Neural crest cell (in vitro differentiated cells): Measurements from ENCODE around the gene TUBGCP5. TPM values are rescaled to one million over a fixed set of nuclear protein-coding genes. Genes with fewer than 3 reads are reported as not detected.

Experiments
- DNase-seq: peaks from one replicate; pipeline ENCODE4 v3.0.0; 2021; ENCODE audit warnings: low read depth, mixed read lengths, low spot score
- H3K27ac Mint-ChIP-seq: one replicate; pipeline ENCODE4 v1.8.0; 2021; ENCODE audit warnings: mild to moderate bottlenecking, mixed read lengths; ENCODE audit not compliant: unreplicated experiment
- H3K27me3 Mint-ChIP-seq: 2 replicates; pipeline ENCODE4 v1.8.0; 2021; ENCODE audit warnings: low read depth, mild to moderate bottlenecking, mixed read lengths
- H3K36me3 Mint-ChIP-seq: 2 replicates; pipeline ENCODE4 v1.8.0; 2021; ENCODE audit warnings: low read depth, mild to moderate bottlenecking, mixed read lengths
- H3K4me1 Mint-ChIP-seq: 2 replicates; pipeline ENCODE4 v1.8.0; 2021; ENCODE audit warnings: mixed read lengths
- H3K4me3 Mint-ChIP-seq: one replicate; pipeline ENCODE4 v1.8.0; 2021; ENCODE audit warnings: mild to moderate bottlenecking, mixed read lengths
- H3K9me3 Mint-ChIP-seq: 2 replicates; pipeline ENCODE4 v1.8.0; 2021; ENCODE audit warnings: mixed read lengths
- total RNA-seq: library from RNA; stranded (reverse); gene quantifications from 2 replicates; pipeline ENCODE4 v1.2.1, GENCODE V29; 2021
- TF ChIP-seq, protein P1 (sequence below): fragments of 200-600 bp; sonication (generic); conservative IDR thresholded peaks from 2 replicates; pipeline ENCODE4 v1.5.0; 2021; ENCODE audit warnings: antibody characterized with exemption, mild to moderate bottlenecking

Gene TUBGCP5
- total RNA-seq, 1 donor from 2014 or later: 28.2 TPM

GRCh38 chr15:23039917-23040281 lies 530 bp upstream of the TUBGCP5 start:
- Mint-ChIP-seq H3K36me3 (peaks cover 7% of the 10 kb centered on the region), H3K27ac (peak overlapping the region; percentile 78), H3K27me3 (no peaks in the 10 kb centered on the region), H3K4me1 (peaks cover 21% of the 10 kb centered on the region), H3K9me3 (no peaks in the 10 kb centered on the region), H3K4me3 (peak overlapping the region; percentile 95)
- TF ChIP-seq, protein P1, sequence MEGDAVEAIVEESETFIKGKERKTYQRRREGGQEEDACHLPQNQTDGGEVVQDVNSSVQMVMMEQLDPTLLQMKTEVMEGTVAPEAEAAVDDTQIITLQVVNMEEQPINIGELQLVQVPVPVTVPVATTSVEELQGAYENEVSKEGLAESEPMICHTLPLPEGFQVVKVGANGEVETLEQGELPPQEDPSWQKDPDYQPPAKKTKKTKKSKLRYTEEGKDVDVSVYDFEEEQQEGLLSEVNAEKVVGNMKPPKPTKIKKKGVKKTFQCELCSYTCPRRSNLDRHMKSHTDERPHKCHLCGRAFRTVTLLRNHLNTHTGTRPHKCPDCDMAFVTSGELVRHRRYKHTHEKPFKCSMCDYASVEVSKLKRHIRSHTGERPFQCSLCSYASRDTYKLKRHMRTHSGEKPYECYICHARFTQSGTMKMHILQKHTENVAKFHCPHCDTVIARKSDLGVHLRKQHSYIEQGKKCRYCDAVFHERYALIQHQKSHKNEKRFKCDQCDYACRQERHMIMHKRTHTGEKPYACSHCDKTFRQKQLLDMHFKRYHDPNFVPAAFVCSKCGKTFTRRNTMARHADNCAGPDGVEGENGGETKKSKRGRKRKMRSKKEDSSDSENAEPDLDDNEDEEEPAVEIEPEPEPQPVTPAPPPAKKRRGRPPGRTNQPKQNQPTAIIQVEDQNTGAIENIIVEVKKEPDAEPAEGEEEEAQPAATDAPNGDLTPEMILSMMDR: no peak
- DNase-seq: no peak

- TF ChIP-seq, protein P1: no peak
- no peaks in the 10 kb centered on the region for H3K27me3 Mint-ChIP-seq
- no peak for DNase-seq
Measured at GRCh38 chr15:23038726-23039142, 635 bp downstream of the TUBGCP5 start.

GRCh38 chr15:23035964-23036566 lies 3.3 kb downstream of the TUBGCP5 start:
- Mint-ChIP-seq H3K27ac (no peak overlapping the region), H3K4me1 (peaks cover 21% of the 10 kb centered on the region), H3K4me3 (peak overlapping the region; percentile 77), H3K9me3 (no peaks in the 10 kb centered on the region), H3K27me3 (no peaks in the 10 kb centered on the region), H3K36me3 (peaks cover 18% of the 10 kb centered on the region)
- peak; percentile 65 for DNase-seq
- TF ChIP-seq, protein P1: peak; percentile 76

More at GRCh38 chr15:23038726-23039142, 635 bp downstream of the TUBGCP5 start:
- peak overlapping the region; percentile 96 for H3K4me3 Mint-ChIP-seq
- H3K36me3 Mint-ChIP-seq: peaks cover 14% of the 10 kb centered on the region
- no peaks in the 10 kb centered on the region for H3K9me3 Mint-ChIP-seq
- H3K27ac Mint-ChIP-seq: peak overlapping the region; percentile 98
- H3K4me1 Mint-ChIP-seq: peaks cover 21% of the 10 kb centered on the region

- TF ChIP-seq, protein P1: no peak
- no peak for DNase-seq
- no peak overlapping the region for H3K4me3 Mint-ChIP-seq
- peaks cover 14% of the 10 kb centered on the region for H3K4me1 Mint-ChIP-seq
- no peaks in the 10 kb centered on the region for H3K27me3 Mint-ChIP-seq
- H3K36me3 Mint-ChIP-seq: peaks cover 18% of the 10 kb centered on the region
- H3K9me3 Mint-ChIP-seq: no peaks in the 10 kb centered on the region
- H3K27ac Mint-ChIP-seq: no peak overlapping the region
Measured at GRCh38 chr15:23033979-23034378, 5.4 kb downstream of the TUBGCP5 start.

DNA sequence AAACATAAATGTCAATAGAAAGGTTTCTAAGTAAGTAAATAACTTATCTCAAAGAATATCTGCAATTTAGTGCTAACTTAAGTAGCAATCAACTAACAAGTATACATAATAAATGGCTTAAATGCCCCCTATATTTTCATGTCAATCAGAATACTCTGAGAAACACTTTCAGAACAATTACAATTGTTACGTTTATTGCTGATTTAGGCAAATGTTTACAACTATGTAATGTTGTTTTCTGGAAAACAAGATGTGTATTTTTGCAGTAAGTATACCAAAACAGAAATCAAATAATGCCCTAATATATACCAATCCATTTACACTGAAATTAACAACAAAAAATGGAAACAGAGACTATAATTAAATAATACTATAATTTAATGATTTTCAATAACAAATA lies 13.2 kb downstream of the TUBGCP5 start:
- Mint-ChIP-seq H3K27ac (no peak overlapping the region), H3K4me1 (no peaks in the 10 kb centered on the region), H3K9me3 (no peaks in the 10 kb centered on the region), H3K36me3 (peaks cover 13% of the 10 kb centered on the region), H3K27me3 (no peaks in the 10 kb centered on the region), H3K4me3 (no peak overlapping the region)
- TF ChIP-seq, protein P1: no peak
- no peak for DNase-seq
